Stimulated activated CD8-positive, alpha-beta memory T cell treated with anti-CD3 and anti-CD28 coated beads, Interleukin-7, amount 100 ng/mL, for 4 hours (primary cell): ENCODE measurements around the gene ANKRD28.
"Not testable (repeated sequence)": the region's sequence is repeated elsewhere in the genome, so short reads cannot be mapped to it uniquely, and the experiment has no call there.

ENCODE experiments used
- DNase-seq, 2 donors: peaks; one replicate each; pipeline ENCODE4 v3.0.0-alpha.2; 2020; ENCODE audit warnings: low read depth in 2 of 2

The ANKRD28 gene

GRCh38 chr3:15771444-15771843 is 26.3 kb downstream of the ANKRD28 start:
- no peak for DNase-seq

- DNase-seq = no peak
Measured at GRCh38 chr3:15769256-15769915, 28.4 kb downstream of the ANKRD28 start.

GRCh38 chr3:15768421-15769255 is 29.1 kb downstream of the ANKRD28 start:
- no peak for DNase-seq

GRCh38 chr3:15766406-15766805 is 31.4 kb downstream of the ANKRD28 start:
- DNase-seq = no peak

GRCh38 chr3:15758295-15758694 is 39.5 kb downstream of the ANKRD28 start:
- DNase-seq = no peak

- no peak for DNase-seq
Measured at GRCh38 chr3:15757824-15758223, 40.0 kb downstream of the ANKRD28 start.

- DNase-seq = no peak
Measured at GRCh38 chr3:15756505-15756904, 41.3 kb downstream of the ANKRD28 start.

- no peak for DNase-seq
Measured at GRCh38 chr3:15755780-15756179, 42.0 kb downstream of the ANKRD28 start.

- no peak for DNase-seq
Measured at GRCh38 chr3:15755181-15755580, 42.6 kb downstream of the ANKRD28 start.

GRCh38 chr3:15754047-15754446 is 43.7 kb downstream of the ANKRD28 start:
- no peak for DNase-seq

GRCh38 chr3:15753056-15753710 is 44.6 kb downstream of the ANKRD28 start:
- no peak for DNase-seq

- no peak for DNase-seq
Measured at GRCh38 chr3:15750879-15751278, 46.9 kb downstream of the ANKRD28 start.

- no peak for DNase-seq
Measured at GRCh38 chr3:15750143-15750542, 47.6 kb downstream of the ANKRD28 start.

- DNase-seq = not testable (repeated sequence)
Measured at GRCh38 chr3:15745896-15746295, 51.9 kb downstream of the ANKRD28 start.

GRCh38 chr3:15744176-15744575 is 53.6 kb downstream of the ANKRD28 start:
- no peak for DNase-seq

GRCh38 chr3:15743587-15744009 is 54.2 kb downstream of the ANKRD28 start:
- no peak for DNase-seq

GRCh38 chr3:15742236-15742635 is 55.5 kb downstream of the ANKRD28 start:
- DNase-seq = not testable (repeated sequence)

- not testable (repeated sequence) for DNase-seq
Measured at GRCh38 chr3:15738616-15739005, 59.2 kb downstream of the ANKRD28 start.

GRCh38 chr3:15731024-15731423 is 66.8 kb downstream of the ANKRD28 start:
- no peak for DNase-seq

- no peak for DNase-seq
Measured at GRCh38 chr3:15728766-15729165, 69.0 kb downstream of the ANKRD28 start.

GRCh38 chr3:15726881-15727280 is 70.9 kb downstream of the ANKRD28 start:
- no peak for DNase-seq

- no peak for DNase-seq
Measured at GRCh38 chr3:15726043-15726442, 71.7 kb downstream of the ANKRD28 start.

- DNase-seq = no peak
Measured at GRCh38 chr3:15724446-15724845, 73.3 kb downstream of the ANKRD28 start.
